NCI-H1092 (cell line): ENCODE results near the gene CNTD1.
A peak's percentile ranks its signal among the peaks of the same experiment; 100 is the strongest.

Experiments used
- DNase-seq: peaks from one replicate; lab custom pipeline; 2025; lab: John Stamatoyannopoulos, UW

CNTD1 gene

GRCh38 chr17:42803074-42803883, 4.6 kb downstream of the CNTD1 start:
- no peak for DNase-seq

DNA sequence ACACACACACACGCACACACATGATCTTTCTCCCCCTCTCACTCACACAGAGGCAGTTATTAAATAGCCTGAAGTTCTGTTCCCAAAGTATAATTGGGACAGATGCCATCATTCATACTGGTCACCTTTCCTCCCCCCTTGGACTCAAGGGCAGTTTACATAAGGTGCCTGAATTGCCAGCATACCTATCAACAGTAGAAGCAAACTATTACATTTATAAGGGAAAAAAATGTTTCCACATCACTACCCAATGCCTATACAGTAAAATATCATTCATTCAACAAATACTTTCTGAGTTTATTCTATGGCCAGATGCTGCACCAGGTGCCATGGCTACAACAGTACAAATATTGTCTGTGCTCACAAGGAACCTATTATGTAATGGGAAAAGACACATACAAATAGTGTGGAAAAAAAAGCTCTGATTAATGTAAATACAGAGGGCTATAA, 6.3 kb downstream of the CNTD1 start:
- DNase-seq = no peak

DNA sequence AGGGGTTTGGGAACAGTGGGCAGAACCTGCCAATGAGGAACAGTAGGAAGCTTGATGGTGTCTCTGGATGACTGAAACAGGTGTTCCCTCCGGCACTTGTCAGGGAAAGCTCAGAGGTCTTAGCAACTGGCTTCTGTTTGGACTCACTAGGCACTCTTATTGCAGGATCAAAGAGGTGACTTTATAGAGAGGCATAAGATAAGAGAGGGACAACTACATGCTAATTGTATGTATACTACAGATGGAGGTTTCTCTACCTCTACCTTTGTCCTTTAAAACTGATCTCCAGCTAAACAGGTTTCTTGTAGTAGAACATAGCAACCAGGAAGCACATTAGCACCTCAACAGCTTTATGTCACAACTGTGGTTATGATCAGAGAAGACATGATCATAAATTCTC, 7.6 kb downstream of the CNTD1 start:
- no peak for DNase-seq

DNA sequence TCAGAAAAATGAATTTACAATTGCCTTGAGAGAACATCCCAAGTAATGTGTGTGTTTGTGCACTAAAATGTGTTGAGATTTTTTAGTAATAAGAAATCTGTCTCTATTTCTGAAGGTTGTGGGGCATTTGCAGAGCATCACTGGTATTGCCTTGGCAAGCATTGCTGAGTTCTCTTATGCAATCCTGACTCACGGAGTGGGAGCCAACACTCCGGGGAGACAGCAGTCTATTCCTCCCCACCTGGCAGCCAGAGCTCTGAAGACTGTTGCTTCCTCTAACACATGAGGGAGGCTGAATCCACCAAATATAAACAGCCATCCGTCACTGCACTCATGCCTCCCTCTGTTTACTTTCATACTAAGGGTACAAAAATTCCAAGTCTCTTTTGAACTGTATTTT, 10.6 kb downstream of the CNTD1 start:
- DNase-seq = no peak

GRCh38 chr17:42814633-42815399, 16.2 kb downstream of the CNTD1 start:
- no peak for DNase-seq

DNA sequence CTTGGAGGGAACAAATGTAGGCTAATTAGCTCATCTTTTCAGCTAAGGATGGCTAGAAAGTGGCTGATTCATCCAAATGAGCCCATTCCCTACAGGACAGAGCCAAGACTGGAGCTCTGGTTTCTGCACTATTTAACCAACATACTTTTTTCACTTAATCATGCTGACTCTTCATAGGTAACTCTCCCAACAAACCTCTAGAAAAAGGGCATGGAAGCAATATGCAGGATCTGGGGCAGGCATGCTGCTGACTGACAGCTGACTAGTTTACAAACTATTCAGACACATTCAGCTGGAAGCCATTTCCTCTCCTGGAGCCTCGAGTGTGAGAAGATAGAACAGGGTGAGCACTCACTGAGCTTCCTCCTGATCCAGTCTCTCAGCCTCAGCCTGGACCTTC, 19.2 kb downstream of the CNTD1 start:
- no peak for DNase-seq

GRCh38 chr17:42818379-42818778, 19.7 kb downstream of the CNTD1 start:
- no peak for DNase-seq

DNA sequence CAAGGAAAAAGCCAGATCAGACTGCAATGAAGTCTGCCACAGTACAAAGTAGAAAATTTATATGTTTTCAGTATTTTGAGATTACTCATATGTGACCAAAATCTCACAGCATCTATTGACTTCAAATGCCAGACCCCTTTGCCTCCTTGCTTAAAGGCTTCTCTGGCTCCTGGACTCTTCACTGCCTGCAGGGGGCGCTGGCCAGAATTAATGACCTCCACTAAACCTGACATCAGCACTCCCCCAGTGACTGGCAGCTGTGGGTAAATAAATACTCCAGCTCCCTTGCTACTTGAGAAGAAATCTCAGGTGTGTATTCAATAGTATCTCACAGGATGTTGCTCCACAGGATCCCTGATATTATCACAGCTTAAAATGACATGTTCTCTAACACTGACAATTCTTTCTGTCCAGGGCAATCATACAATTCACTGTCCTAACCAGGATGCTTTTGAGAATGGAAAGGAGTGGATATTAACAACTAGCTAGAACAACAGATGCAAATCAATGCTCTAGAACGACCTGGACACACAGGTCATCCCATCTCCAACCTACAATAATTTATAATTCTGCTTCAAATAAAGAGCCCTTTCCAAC, 21.4 kb downstream of the CNTD1 start:
- DNase-seq = no peak

DNA sequence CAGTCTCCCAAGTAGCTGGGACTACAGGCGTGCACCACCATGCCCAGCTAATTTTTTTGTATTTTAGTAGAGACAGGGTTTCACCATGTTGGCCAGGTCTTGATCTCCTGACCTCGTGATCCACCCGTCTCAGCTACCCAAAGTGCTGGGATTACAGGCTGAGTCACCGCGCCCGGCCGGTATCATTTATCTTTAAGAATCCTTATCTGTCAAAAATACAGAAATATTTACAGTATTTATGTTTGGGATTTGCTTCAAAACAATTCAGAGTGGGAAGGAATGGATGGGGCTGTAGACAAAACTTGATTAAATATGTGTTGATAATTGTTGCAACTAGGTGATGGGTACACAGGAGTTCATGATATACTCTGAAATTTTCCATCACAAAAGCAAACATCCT, 22.5 kb downstream of the CNTD1 start:
- no peak for DNase-seq

- DNase-seq = no peak
Measured at GRCh38 chr17:42827472-42827871, 28.8 kb downstream of the CNTD1 start.

- no peak for DNase-seq
Measured at GRCh38 chr17:42830971-42831370, 32.3 kb downstream of the CNTD1 start.

DNA sequence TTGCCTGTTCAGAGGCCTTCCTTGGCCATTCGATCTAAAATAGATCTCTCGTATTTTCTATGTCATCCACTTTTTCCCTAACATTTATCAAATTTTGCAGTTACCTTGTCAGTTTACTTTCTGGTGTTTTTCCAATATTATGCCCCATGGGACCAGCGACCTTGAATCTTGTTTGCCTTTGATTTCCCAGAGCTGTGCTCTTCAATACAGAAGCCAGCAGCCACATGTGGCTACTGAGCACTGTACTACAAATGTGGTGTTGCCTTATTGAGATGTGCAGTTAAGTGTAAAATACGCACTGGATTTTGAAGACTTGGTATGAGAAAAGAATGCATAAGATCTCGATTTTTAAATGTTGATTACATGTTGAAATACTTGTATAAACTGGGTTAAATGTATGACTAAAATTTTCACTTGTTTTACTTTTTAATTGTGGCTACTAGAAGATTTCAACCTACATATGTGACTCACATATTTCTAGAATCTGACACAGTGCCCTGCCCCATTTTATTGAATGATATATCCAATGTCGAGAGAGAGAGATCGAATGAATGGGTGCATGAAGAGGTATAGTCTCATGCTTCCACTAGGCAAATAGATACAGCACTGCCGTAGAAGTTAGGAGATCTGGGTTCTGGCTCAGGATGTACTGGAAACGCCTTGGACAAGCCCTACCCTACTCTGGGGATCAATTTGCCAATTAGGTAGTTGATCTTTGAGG, 33.7 kb downstream of the CNTD1 start:
- DNase-seq = no peak

DNA sequence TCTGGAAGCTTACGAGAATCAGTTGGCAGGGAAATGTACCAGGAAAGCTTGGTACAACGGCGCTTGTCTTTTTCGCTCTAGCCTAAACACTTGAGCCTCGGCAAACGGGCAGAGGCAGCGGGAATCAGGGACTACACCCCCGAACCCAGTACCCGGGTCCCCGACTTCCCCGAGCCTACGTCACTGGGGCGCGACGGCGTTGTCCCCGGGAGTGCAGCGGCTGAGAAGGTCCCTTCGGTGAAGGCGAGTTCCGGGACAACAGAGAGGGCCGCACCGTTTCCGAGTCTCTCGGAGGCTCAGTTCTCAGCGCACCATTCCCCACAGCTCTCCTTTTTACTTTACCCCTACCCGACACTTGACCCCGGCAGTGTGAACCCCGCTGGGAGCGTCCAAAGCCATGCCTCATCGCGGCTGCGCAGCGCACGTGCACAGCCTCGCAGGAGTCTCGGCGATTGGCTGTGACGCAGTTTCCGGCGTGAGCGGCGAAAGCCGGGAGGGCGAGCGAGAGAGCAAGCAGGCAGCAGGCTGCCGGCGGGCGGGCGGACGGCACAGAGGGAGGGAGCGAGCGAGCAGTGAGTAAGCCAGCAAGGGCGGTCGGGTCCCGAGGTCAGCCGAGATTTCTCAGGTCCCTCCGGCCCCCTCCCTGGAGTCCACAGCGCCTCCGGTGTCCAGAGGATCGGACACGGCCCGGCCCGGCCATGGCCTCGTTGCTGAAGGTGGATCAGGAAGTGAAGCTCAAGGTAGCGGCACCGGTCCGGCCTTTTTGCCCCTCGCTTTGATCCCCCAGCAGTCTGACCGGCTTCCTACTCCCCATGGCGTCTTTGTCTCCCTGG, 34.5 kb downstream of the CNTD1 start, which contains the start of gene PSME3:
Gene PSME3 (plus strand): TSS at position 464 of the 833 bp plus-strand sequence. CDS start 235 bp downstream, at position 699.
- DNase-seq = peak; percentile 84

DNA sequence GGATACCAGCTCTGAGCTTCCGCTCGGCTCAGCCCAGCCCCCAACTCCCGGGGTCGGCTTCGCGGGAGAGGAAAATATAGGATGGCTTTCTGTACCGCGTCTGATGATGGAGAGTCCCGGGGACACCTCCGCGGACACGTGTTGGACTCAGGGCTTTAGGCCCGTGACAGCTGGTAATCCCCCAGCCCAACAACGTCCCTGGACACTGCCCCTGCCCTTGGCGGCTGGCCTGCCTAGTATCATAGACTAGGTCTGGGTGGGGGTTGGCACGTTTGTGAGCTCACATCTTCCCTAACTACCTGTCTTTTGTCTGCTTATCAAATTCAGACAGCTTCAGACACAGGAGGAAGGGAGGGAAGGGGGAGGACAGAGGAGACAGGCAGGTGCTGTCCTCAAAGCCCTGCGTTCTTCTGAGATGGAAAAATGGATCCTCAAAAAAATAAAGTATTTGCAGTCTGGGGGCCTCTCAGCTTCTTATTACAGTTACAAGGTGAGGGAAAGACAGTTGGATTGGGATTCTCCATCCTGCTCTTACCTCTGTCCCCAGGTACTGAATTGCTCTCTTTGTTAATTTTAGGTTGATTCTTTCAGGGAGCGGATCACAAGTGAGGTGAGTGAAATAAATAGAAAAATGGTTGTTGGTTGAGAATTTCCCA, 35.2 kb downstream of the CNTD1 start:
- no peak for DNase-seq

- no peak for DNase-seq
Measured at GRCh38 chr17:42835732-42836131, 37.1 kb downstream of the CNTD1 start.

DNA sequence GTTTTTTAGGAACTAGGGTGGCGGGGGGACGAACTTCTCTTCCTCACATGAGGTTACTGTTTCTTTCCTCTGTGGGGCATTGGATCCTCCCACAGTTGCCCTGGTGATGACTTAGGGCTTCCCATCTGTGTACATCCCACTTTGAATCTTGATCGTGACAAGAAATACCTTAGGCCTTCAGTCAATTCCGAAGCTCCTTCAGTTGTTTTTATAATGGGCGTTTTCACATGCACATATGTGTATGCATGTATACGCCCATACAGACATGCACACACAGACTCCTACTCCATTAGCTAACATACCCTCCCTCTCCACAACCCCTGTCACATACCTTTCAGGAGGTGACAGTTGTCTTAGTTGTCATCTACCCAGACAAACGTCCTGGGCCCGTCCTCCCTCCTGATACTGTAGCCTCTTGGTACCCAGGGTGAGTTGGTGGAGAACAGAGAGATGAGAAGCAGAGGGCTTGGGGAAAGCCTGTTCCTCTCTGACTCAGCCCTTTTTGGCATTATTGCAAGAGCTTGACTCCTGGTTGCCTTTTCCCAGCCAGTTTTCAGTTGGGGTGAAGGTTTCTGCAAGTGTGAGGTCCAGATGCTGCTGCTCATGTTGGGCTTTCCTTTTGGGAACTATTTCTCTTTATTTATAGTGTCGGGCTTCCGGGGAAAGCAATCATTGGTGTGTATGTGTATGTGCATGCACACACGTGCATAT, 43.5 kb downstream of the CNTD1 start:
- no peak for DNase-seq

DNA sequence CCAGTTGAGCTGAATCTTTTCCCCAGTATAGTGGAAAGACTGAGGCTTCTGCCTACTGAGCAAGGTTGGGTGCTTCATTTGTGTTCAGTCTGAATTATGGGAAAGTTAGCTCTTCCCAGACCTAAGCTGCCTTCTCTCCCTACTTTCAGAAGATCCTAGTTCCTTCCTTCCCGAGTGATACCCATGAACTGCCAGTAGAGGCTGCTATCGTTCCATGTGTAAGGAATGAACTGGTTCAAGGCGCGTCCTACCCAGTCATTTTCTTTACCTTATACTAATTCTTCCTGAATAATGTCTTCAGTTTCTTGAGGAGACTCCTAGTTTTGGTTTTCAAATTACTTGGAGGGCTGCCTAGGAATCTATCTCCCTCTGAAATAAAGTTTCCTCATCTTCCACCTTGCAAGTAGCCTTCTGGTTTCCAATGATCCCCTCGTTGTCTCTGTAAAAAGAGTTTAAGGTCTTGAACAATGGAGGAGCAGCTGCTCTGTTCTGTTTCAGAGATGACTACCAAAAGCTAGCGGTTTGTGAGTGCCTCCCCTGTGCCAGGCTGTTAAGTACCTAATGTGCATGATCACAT, 44.8 kb downstream of the CNTD1 start:
- peak; percentile 41 for DNase-seq

DNA sequence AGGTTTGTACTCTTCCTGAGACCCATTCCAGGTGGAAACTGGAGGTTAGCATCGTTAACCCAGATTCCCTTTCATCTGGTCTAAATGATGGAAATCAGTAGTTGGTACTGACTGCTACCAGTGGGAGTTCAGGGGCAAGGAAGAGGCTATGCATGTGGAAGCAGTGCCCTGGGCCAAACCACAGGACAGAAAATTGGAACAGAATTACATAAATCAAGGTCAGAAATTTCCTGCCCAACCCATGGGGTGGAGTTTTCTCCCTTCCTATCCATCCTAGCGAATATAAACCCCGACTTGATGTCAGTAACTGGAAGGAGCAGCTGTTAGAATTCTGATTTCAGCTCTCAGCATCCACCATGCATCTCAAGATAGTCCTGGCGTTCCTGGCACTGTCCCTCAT, 45.6 kb downstream of the CNTD1 start, which contains the start of gene AOC2:
Gene AOC2 (plus strand): TSS at position 310 of the 400 bp plus-strand sequence. CDS start 47 bp downstream, at position 357.
- DNase-seq = no peak

GRCh38 chr17:42844761-42845555, 46.3 kb downstream of the CNTD1 start:
- DNase-seq = no peak
